Uterus (tissue), 2 donors: ENCODE results near the gene PRRC2C.

ENCODE experiments used
- POLR2A ChIP-seq, 2 donors: fragments of 450-650 bp; IDR thresholded peaks; one replicate each; pipeline ENCODE4 v1.6.1; 2016; ENCODE audit warnings: antibody characterized with exemption in 2 of 2, mild to moderate bottlenecking in 1 of 2, moderate library complexity in 1 of 2
- TF ChIP-seq, protein P1 (sequence below), 4 experiments: fragments of 200-600 bp in 2 of 4; fragments of 450-650 bp in 2 of 4; sonication (generic) in 2 of 4; IDR thresholded peaks; one replicate each; pipeline ENCODE4 v1.5.1; 2016 to 2019; ENCODE audit warnings: antibody characterized with exemption in 4 of 4, mild to moderate bottlenecking in 2 of 4, moderate library complexity in 1 of 4

DNA sequence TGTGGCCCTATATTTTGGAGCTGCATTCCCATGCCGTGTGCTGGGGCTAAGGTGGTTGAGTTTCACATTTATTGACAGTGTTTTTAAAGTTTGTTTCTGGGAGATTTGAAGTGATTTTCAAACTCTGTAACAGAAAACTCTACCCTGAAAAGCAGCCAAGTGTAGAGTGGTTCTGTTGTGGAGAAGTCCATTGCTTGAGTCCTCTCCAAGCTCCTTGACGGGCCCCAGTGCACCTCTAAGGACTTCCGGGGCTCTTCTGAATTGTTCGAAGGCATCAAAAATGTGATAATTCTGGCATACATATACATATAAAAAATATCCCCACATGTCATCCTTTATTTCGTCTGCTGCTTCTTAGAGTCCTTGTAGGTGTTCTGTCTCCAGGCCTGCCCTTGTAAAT is 141.7 kb downstream of the PRRC2C start:
- no peak for TF ChIP-seq POLR2A (IDR thresholded peaks at IDR 0.05)
- TF ChIP-seq, protein P1, sequence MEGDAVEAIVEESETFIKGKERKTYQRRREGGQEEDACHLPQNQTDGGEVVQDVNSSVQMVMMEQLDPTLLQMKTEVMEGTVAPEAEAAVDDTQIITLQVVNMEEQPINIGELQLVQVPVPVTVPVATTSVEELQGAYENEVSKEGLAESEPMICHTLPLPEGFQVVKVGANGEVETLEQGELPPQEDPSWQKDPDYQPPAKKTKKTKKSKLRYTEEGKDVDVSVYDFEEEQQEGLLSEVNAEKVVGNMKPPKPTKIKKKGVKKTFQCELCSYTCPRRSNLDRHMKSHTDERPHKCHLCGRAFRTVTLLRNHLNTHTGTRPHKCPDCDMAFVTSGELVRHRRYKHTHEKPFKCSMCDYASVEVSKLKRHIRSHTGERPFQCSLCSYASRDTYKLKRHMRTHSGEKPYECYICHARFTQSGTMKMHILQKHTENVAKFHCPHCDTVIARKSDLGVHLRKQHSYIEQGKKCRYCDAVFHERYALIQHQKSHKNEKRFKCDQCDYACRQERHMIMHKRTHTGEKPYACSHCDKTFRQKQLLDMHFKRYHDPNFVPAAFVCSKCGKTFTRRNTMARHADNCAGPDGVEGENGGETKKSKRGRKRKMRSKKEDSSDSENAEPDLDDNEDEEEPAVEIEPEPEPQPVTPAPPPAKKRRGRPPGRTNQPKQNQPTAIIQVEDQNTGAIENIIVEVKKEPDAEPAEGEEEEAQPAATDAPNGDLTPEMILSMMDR (IDR thresholded peaks at IDR 0.05), result no peak
